Measurements from ENCODE around the gene DACH1. TPM values are rescaled to one million over a fixed set of nuclear protein-coding genes. Genes with fewer than 3 reads are reported as not detected.
"Not testable (repeated sequence)": the region's sequence is repeated elsewhere in the genome, so short reads cannot be mapped to it uniquely, and the experiment has no call there.

DACH1 gene
- total RNA-seq, 1 donor from 2014 or later: 11.0 TPM

GRCh38 chr13:71828564-71828963, 38.4 kb downstream of the DACH1 start:
- DNase-seq: no peak

GRCh38 chr13:71828117-71828516, 38.9 kb downstream of the DACH1 start:
- DNase-seq: no peak

GRCh38 chr13:71827241-71827640, 39.8 kb downstream of the DACH1 start:
- no peak for DNase-seq

GRCh38 chr13:71820699-71821098, 46.3 kb downstream of the DACH1 start:
- DNase-seq: no peak

GRCh38 chr13:71817335-71817734, 49.7 kb downstream of the DACH1 start:
- no peak for DNase-seq

GRCh38 chr13:71814806-71815360, 52.1 kb downstream of the DACH1 start:
- no peak for DNase-seq

GRCh38 chr13:71813187-71813586, 53.8 kb downstream of the DACH1 start:
- DNase-seq: no peak

GRCh38 chr13:71811344-71811743, 55.7 kb downstream of the DACH1 start:
- no peak for DNase-seq

GRCh38 chr13:71808708-71809107, 58.3 kb downstream of the DACH1 start:
- DNase-seq: no peak

- DNase-seq: no peak
Observed at GRCh38 chr13:71806886-71807285, 60.1 kb downstream of the DACH1 start.

GRCh38 chr13:71803066-71803465, 63.9 kb downstream of the DACH1 start:
- DNase-seq: no peak

- DNase-seq: peak; percentile 20
Observed at GRCh38 chr13:71801781-71802180, 65.2 kb downstream of the DACH1 start.

- no peak for DNase-seq
Observed at GRCh38 chr13:71801165-71801760, 65.7 kb downstream of the DACH1 start.

- DNase-seq: no peak
Observed at GRCh38 chr13:71799324-71799723, 67.7 kb downstream of the DACH1 start.

- no peak for DNase-seq
Observed at GRCh38 chr13:71798707-71799106, 68.3 kb downstream of the DACH1 start.

- DNase-seq: peak; percentile 39
Observed at GRCh38 chr13:71797517-71797916, 69.5 kb downstream of the DACH1 start.

GRCh38 chr13:71789693-71790329, 77.2 kb downstream of the DACH1 start:
- no peak for DNase-seq

GRCh38 chr13:71789037-71789436, 78.0 kb downstream of the DACH1 start:
- DNase-seq: no peak

GRCh38 chr13:71787414-71787813, 79.6 kb downstream of the DACH1 start:
- DNase-seq: peak; percentile 15

- no peak for DNase-seq
Observed at GRCh38 chr13:71786875-71787274, 80.1 kb downstream of the DACH1 start.

- no peak for DNase-seq
Observed at GRCh38 chr13:71785361-71785760, 81.6 kb downstream of the DACH1 start.

GRCh38 chr13:71780546-71780945, 86.5 kb downstream of the DACH1 start:
- DNase-seq: no peak

GRCh38 chr13:71778998-71779397, 88.0 kb downstream of the DACH1 start:
- DNase-seq: not testable (repeated sequence)

GRCh38 chr13:71775966-71776365, 91.0 kb downstream of the DACH1 start:
- no peak for DNase-seq
